Measurements from ENCODE around the gene TBL1XR1. TPM values are rescaled to one million over a fixed set of nuclear protein-coding genes. Genes with fewer than 3 reads are reported as not detected.

The TBL1XR1 gene
- total and polyA plus RNA-seq, 2 of the 8 experiments (the other 6 are each of a cell fraction or from before 2014, with no cell fraction given) = 28.1 to 147 TPM

- H3K27me3 ChIP-seq (replicated peaks in 1 of 4; ENCODE audit: control insufficient read depth in 3 of 4, extremely low read depth in 1 of 4, insufficient read depth in 3 of 4, low read length in 3 of 4) = no peaks in the 10 kb centered on the region
- no peak overlapping the region for H2BK15ac ChIP-seq (ENCODE audit: low read length)
- CTCF ChIA-PET (ENCODE audit: partially characterized antibody) = no interaction called here
- POLR2A ChIA-PET (ENCODE audit: partially characterized antibody) = interaction anchor here (1.2 kb wide), 1 partner anchor 8 kb away, joined by 3 read pairs; no protein-coding TSS in a partner anchor
- H2AK5ac ChIP-seq (ENCODE audit: low read depth, low read length) = no peak overlapping the region
- no peak overlapping the region for H3K27ac ChIP-seq (ENCODE audit: low read depth, low read length)
- H2BK5ac ChIP-seq (ENCODE audit: low read depth, low read length) = no peak overlapping the region
- H3K4me2 ChIP-seq (ENCODE audit: insufficient read depth in 1 of 2, low read depth in 2 of 2, low read length in 2 of 2) = no peak overlapping the region
- no peak overlapping the region for H3K23ac ChIP-seq (ENCODE audit: insufficient read length)
- no peak overlapping the region for H3K4ac ChIP-seq (replicated peaks; ENCODE audit: insufficient read length, low read depth, low read length)
- H3K4me1 ChIP-seq (replicated peaks in 1 of 4; ENCODE audit: control insufficient read depth in 3 of 4, insufficient read depth in 4 of 4, low read length in 3 of 4) = peaks cover 2 to 13% (median 8%) of the 10 kb centered on the region in 4 experiments; a peak in 5 of 7 replicates
- no peak overlapping the region for H2BK12ac ChIP-seq (ENCODE audit: low read depth, low read length)
- H3K23me2 ChIP-seq (ENCODE audit: low read depth, low read length) = no peaks in the 10 kb centered on the region
- no peak overlapping the region for H3K18ac ChIP-seq (ENCODE audit: extremely low read depth, low read length)
- TF ChIP-seq TAF7 (optimal IDR thresholded peaks at IDR 0.05; ENCODE audit: borderline replicate concordance, low read depth, low read length) (no peak), YY1 (IDR thresholded peaks at IDR 0.05; ENCODE audit: low read depth, low read length) (no peak), CREB1 (IDR thresholded peaks at IDR 0.05) (no peak), SRF (IDR thresholded peaks at IDR 0.05; ENCODE audit: low read depth, low read length) (no peak), EZH2 (IDR thresholded peaks at IDR 0.05; ENCODE audit: low read depth, low read length, severe bottlenecking) (no peak)
- TF ChIP-seq, protein P1, sequence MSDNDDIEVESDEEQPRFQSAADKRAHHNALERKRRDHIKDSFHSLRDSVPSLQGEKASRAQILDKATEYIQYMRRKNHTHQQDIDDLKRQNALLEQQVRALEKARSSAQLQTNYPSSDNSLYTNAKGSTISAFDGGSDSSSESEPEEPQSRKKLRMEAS (IDR thresholded peaks at IDR 0.05) = no peak
- H3K56ac ChIP-seq (replicated peaks; ENCODE audit: insufficient read length, low read depth, low read length) = no peak overlapping the region
- no peak overlapping the region for H3K4me3 ChIP-seq (ENCODE audit: extremely low read depth in 1 of 4, insufficient read depth in 2 of 4, low read depth in 3 of 4, low read length in 4 of 4)
- H4K91ac ChIP-seq (replicated peaks; ENCODE audit: insufficient read length, low read length) = no peak overlapping the region
- H4K5ac ChIP-seq (ENCODE audit: insufficient read length, low read depth, low read length) = no peak overlapping the region
- peaks cover 0 to 3% (median 0%) of the 10 kb centered on the region in 4 experiments; a peak in 1 of 8 replicates for H3K36me3 ChIP-seq (ENCODE audit: control insufficient read depth in 2 of 4, insufficient read depth in 4 of 4, low read length in 3 of 4)
- H2BK120ac ChIP-seq (replicated peaks; ENCODE audit: low read depth, low read length) = no peak overlapping the region
- 100% methylated on average over 2 of the region's 3 CpGs; no CpG with 5 or more reads in 1 of the 2 experiments for WGBS, 2 experiments (ENCODE audit: extremely low coverage in 1 of 2, insufficient coverage in 1 of 2, insufficient read length in 1 of 2, insufficient replicate concordance in 2 of 2, low coverage in 1 of 2, low lambda C conversion rate in 2 of 2, missing lambda C conversion rate in 1 of 2)
- H3K9ac ChIP-seq (replicated peaks in 1 of 4; ENCODE audit: extremely low read depth in 1 of 4, low read depth in 3 of 4, low read length in 3 of 4) = no peak overlapping the region
- peaks cover 8% of the 10 kb centered on the region for H3K79me1 ChIP-seq (ENCODE audit: low read depth, low read length)
- H3K9me3 ChIP-seq (ENCODE audit: insufficient read depth in 2 of 2, low read depth in 1 of 2, low read length in 1 of 2) = no peaks in the 10 kb centered on the region
- H2BK20ac ChIP-seq (ENCODE audit: low read length) = no peak overlapping the region
- no peak overlapping the region for H2AFZ ChIP-seq (ENCODE audit: low read length)
- DNase-seq (ENCODE audit: low read depth in 1 of 2, low spot score in 2 of 2) = no peak
- peaks cover 24 to 25% of the 10 kb centered on the region in 2 experiments for H4K20me1 ChIP-seq (replicated peaks in 1 of 2; ENCODE audit: control insufficient read depth in 1 of 2, insufficient read depth in 2 of 2, low read length in 2 of 2)
- H4K8ac ChIP-seq (ENCODE audit: extremely low read depth, insufficient read depth, low read length) = no peak overlapping the region
- peaks cover 26 to 100% of the 10 kb centered on the region in 2 experiments for H3K79me2 ChIP-seq (ENCODE audit: control insufficient read depth in 1 of 2, insufficient read depth in 2 of 2, low read length in 2 of 2)
- no peak overlapping the region for H3K14ac ChIP-seq (ENCODE audit: insufficient read length)
- no peak for FAIRE-seq
Observed at GRCh38 chr3:177149106-177149505, 48.2 kb downstream of the TBL1XR1 start.

All from H1 (cell line).